Skeletal muscle tissue (tissue), 4 donors: ENCODE data around the gene ELK4. TPM values are rescaled to one million over a fixed set of nuclear protein-coding genes. Genes with fewer than 3 reads are reported as not detected.
"Not testable (repeated sequence)": the region's sequence is repeated elsewhere in the genome, so short reads cannot be mapped to it uniquely, and the experiment has no call there.

Source experiments
- H3K27ac ChIP-seq: one replicate; pipeline ENCODE4 v1.7.0; 2013; ENCODE audit warnings: mild to moderate bottlenecking, low read depth, low read length, inconsistent platforms
- H3K27me3 ChIP-seq, 3 donors: one replicate each; pipeline ENCODE4 v1.7.0; 2013; ENCODE audit warnings: low read length in 3 of 3; ENCODE audit not compliant: control insufficient read depth in 3 of 3, insufficient read depth in 3 of 3
- H3K36me3 ChIP-seq, 3 donors: one replicate each; pipeline ENCODE4 v1.7.0; 2013; ENCODE audit warnings: low read length in 3 of 3; ENCODE audit not compliant: control insufficient read depth in 3 of 3, insufficient read depth in 3 of 3
- H3K4me1 ChIP-seq, 3 donors: one replicate each; pipeline ENCODE4 v1.7.0; 2013; ENCODE audit warnings: low read length in 3 of 3, mild to moderate bottlenecking in 3 of 3; ENCODE audit not compliant: control insufficient read depth in 3 of 3, insufficient read depth in 3 of 3
- H3K4me3 ChIP-seq, 3 donors: one replicate each; pipeline ENCODE4 v1.7.0; 2013; ENCODE audit warnings: low read length in 3 of 3
- H3K9ac ChIP-seq, 3 donors: one replicate each; pipeline ENCODE4 v1.7.0; 2013; ENCODE audit warnings: low read length in 3 of 3, mild to moderate bottlenecking in 3 of 3, moderate library complexity in 2 of 3, low read depth in 1 of 3
- H3K9me3 ChIP-seq, 3 donors: one replicate each; pipeline ENCODE4 v1.7.0; 2013; ENCODE audit warnings: low read length in 3 of 3; ENCODE audit not compliant: control insufficient read depth in 3 of 3
- total RNA-seq: library from RNA; depleted of rRNA; stranded (reverse); fragments of >200 nt; gene quantifications from one replicate; pipeline ENCODE4 v1.2.3, GENCODE V29; 2014
- donor health status: Osteomylitis.

Gene ELK4
- total RNA-seq, 1 donor from 2014 or later: 13.6 TPM

DNA sequence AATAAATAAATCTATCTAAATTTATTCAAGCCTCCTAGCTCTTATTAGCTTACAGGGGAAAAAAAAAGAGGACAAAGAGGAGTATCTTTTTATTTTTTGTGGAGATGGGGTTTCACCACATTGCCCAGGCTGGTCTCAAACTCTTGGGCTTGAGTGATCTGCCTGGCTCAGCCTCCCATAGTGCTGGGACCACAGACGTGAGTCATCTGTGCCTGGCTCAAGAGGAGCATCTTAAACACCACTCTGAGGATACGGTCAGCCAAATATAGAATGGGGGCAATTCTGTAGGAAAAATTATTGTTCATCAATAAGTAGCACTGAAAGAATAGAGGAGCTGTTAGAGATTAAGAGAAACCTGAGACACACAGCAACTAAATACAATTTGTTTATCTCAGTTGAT, 24.4 kb upstream of the ELK4 start:
- peaks cover 5 to 12% (median 9%) of the 10 kb centered on the region in 3 donors for H3K4me1 ChIP-seq
- H3K9me3 ChIP-seq: no peaks in the 10 kb centered on the region
- peaks cover 0 to 4% (median 0%) of the 10 kb centered on the region in 3 donors for H3K27me3 ChIP-seq
- H3K36me3 ChIP-seq: peaks cover 0 to 2% (median 0%) of the 10 kb centered on the region in 3 donors
- no peak overlapping the region for H3K27ac ChIP-seq
- H3K4me3 ChIP-seq: no peak overlapping the region
- H3K9ac ChIP-seq: no peak overlapping the region

DNA sequence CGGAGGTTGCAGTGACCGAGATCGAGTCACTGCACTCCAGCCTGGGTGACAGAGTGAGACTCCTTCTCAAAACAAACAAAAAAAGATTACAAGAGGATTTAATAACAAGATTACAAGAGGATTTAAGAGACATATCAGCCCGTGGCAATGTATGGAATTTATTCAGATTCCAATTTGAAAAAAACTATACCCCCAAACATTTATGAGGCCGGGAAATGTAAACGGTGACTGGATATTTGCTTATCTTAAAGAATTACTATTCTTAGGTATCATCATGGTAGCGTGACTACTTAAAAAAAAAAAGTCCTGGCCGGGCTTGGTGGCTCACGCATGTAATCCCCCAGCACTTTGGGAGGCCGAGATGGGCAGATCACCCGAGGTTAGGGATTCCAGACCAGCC, 21.2 kb upstream of the ELK4 start:
- no peaks in the 10 kb centered on the region for H3K36me3 ChIP-seq
- peaks cover 10 to 14% (median 11%) of the 10 kb centered on the region in 3 donors for H3K4me1 ChIP-seq
- H3K9me3 ChIP-seq: no peaks in the 10 kb centered on the region
- no peak overlapping the region for H3K9ac ChIP-seq
- H3K27ac ChIP-seq: no peak overlapping the region
- H3K27me3 ChIP-seq: no peaks in the 10 kb centered on the region
- H3K4me3 ChIP-seq: no peak overlapping the region

DNA sequence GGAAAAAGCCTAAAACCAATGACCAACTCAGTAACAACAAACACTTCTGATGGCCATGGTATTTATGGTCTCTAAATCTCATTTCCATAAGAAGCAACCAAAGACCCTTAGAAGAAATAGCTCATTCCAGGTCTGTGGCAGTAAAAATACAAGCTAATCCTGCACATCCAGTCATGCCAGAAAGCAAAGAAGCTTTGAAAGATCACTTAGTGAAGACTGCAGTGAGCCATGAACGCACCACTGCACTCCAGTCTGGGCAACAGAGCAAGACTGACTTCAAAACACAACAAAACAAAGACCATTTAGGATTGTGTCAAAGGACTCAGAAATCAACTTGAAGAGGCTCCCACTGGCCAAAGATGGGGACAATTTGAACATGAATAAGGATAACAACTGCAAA, 18.4 kb upstream of the ELK4 start:
- H3K4me3 ChIP-seq: no peak overlapping the region
- peaks cover 14 to 18% (median 17%) of the 10 kb centered on the region in 3 donors for H3K4me1 ChIP-seq
- H3K36me3 ChIP-seq: no peaks in the 10 kb centered on the region
- no peak overlapping the region for H3K27ac ChIP-seq
- H3K9me3 ChIP-seq: no peaks in the 10 kb centered on the region
- no peaks in the 10 kb centered on the region for H3K27me3 ChIP-seq
- H3K9ac ChIP-seq: no peak overlapping the region

DNA sequence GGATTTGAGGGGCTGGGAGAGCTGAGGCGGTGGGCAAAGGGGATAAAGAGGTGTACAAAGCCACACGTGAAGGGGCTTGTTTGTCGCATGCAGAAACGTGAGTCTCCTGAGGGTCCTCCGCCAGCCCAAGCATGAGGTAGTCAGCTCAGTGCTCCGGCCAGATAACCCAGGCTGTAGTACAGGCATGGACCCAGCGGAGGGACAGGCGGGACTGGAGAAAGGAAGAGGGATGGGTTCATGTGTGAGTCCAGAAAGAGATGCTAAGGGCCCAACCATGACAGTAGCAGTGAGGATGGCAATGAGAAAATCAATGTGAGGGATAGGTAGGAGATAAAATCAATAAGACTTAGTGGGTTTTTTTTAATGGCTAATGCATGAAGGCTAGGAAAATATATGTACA, 13.7 kb upstream of the ELK4 start:
- H3K4me3 ChIP-seq: no peak overlapping the region
- no peaks in the 10 kb centered on the region for H3K27me3 ChIP-seq
- peaks cover 14 to 18% (median 17%) of the 10 kb centered on the region in 3 donors for H3K4me1 ChIP-seq
- no peak overlapping the region for H3K9ac ChIP-seq
- H3K9me3 ChIP-seq: no peaks in the 10 kb centered on the region
- no peaks in the 10 kb centered on the region for H3K36me3 ChIP-seq
- H3K27ac ChIP-seq: no peak overlapping the region

DNA sequence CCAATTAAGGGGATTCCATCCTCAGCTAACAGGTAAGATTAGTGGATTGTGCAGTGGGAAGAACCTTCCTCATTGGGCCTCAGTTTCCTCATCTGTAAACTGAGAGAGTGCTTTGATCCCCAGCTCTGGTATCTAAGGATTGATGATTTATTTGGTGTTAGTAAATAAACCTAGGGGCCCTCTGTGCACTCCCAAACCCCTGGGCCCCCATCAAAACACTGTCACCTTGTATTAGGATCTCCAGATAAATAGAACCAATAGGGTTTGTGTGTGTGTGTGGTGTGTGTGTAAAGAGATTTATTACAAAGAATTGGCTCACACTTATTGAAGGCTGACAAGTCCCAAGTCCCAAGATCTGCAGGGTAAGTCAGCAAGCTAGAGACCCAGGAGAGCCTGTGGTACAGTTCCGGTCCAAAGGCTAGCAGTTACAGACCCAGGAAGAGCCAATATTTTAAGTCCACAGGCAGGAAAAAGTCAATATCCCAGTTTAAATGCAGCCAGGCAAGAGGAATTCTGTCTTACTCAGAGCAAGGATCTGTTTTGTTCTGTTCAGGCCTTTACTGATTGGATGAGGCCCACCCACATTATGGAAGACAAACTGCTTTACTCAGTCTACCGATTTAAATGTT, 11.0 kb upstream of the ELK4 start:
- H3K4me1 ChIP-seq: peaks cover 2 to 6% (median 6%) of the 10 kb centered on the region in 3 donors
- H3K9ac ChIP-seq: no peak overlapping the region
- no peaks in the 10 kb centered on the region for H3K27me3 ChIP-seq
- H3K4me3 ChIP-seq: no peak overlapping the region
- H3K36me3 ChIP-seq: no peaks in the 10 kb centered on the region
- no peak overlapping the region for H3K27ac ChIP-seq
- no peaks in the 10 kb centered on the region for H3K9me3 ChIP-seq

DNA sequence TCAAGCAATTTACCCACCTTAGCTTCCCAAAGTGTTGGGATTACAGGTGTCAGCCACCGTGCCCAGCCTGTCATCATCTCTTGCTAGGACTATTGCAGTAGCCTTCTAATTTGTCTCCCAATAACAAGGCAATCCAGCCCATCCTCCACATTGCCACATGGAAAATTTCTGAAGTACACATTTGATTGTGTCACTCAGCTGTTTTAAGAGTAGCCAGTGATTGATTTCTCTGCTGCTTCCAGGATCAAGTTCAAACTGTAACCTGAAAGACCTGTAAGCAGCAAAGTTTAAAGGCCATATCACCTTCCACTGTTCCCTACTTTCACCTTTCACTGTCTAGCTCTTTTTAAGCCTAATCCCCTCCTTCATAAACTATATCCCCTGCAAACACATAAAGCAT, 7.8 kb upstream of the ELK4 start:
- H3K27me3 ChIP-seq: no peaks in the 10 kb centered on the region
- no peak overlapping the region for H3K4me3 ChIP-seq
- H3K27ac ChIP-seq: no peak overlapping the region
- no peak overlapping the region for H3K9ac ChIP-seq
- peaks cover 0 to 6% (median 0%) of the 10 kb centered on the region in 3 donors for H3K4me1 ChIP-seq
- H3K9me3 ChIP-seq: no peaks in the 10 kb centered on the region
- no peaks in the 10 kb centered on the region for H3K36me3 ChIP-seq

DNA sequence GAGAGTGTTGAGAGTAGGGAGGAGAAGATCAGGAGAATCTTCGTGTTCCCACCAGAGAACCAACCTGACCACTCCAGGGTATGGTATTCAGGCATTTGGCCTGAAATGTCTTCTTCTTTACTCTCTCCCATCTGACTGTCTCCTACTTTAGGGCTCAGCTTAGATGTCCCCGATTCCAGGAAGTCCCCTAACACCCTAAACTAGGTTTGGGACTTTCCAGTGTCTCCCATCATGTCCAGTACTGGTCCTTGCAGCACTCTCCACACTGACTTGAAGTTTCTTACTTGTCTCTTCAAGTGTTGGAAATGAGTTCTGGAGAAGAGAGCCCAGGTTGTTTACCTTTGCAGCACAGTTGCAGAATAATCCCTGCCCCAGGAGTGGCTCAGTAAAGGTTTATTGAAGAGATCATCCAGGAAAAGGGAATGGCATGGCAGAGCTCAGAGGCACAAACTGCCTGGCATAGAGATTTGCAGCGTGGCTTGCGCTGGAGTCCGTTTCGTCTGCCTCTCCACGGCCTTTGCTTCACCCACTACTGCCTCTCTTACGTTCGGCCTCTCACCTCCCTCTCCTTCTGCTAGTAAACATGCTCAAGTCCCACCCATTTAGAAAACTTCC, 6.2 kb upstream of the ELK4 start:
- Histone ChIP-seq H3K9ac (no peak overlapping the region), H3K27me3 (no peaks in the 10 kb centered on the region), H3K4me3 (no peak overlapping the region), H3K36me3 (no peaks in the 10 kb centered on the region), H3K27ac (no peak overlapping the region), H3K4me1 (peaks cover 2 to 8% (median 5%) of the 10 kb centered on the region in 3 donors), H3K9me3 (no peaks in the 10 kb centered on the region)

DNA sequence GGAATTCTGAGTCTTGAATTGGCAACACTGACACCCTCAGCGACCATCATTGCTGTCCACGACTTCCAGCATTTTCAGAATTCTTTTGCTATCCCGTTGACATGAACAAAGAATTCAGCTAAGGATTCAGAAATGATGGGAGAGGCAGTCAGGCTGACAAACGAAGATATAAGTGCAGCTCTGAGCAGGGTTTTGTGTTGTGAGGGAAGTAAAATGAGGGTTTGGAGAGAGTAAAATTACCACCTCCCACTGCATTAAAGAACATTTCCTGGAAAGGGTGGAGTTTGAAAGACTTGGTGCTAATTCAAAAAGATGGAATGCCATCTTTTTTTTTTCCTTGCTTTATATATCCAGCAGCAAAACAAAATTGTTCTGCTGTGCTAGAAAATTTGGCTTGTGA, 4.9 kb upstream of the ELK4 start:
- H3K27me3 ChIP-seq: no peaks in the 10 kb centered on the region
- H3K9me3 ChIP-seq: no peaks in the 10 kb centered on the region
- H3K36me3 ChIP-seq: no peaks in the 10 kb centered on the region
- peaks cover 5 to 16% (median 15%) of the 10 kb centered on the region in 3 donors for H3K4me1 ChIP-seq
- peak overlapping the region; percentile 9 for H3K27ac ChIP-seq
- no peak overlapping the region for H3K9ac ChIP-seq
- no peak overlapping the region for H3K4me3 ChIP-seq

DNA sequence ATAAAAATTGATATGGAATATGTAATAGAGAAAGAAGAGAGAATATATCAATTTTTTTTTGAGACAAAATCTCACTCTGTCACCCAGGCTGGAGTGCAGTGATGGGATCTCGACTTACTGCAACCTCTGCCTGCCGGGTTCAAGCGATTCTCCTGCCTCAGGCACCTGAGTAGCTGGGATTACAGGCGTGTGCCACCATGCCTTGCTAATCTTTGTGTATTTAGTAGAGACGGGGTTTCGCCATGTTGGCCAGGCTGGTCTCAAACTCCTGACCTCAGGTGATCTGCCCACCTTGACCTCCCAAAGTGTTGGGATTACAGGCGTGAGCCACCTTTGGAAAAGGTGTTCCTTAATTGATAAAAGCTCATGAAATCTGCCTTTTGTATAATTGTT, 4.3 kb upstream of the ELK4 start:
- not testable (repeated sequence) for H3K27ac ChIP-seq, H3K9ac ChIP-seq

DNA sequence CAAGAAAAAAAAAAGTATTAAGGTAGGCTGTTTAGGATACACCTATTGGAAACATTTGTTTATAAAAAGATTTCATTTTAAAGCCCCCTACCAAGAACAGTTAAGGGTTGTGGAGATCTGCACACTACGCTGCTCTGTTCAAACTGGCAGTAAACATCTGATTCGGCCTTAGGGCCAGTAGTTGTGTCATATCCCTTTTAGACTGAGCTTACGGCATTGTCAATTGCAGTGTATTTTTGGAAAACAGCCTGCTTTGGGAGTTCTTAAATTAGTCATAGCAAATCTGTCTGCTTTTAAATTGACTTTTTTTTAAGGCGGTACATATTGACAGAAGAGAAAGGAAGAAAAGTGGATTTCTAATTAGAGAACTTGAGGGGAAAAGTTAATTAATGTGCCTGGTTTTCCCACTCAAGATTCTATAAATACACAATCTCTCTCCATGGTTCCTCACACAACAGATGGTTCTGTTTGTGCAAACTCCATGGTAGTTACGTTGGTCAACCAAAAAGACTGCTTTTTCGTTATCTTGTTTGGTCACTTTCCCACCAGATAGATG, 1.7 kb upstream of the ELK4 start:
- no peaks in the 10 kb centered on the region for H3K27me3 ChIP-seq
- H3K27ac ChIP-seq: peak overlapping the region; percentile 96
- peaks cover 9 to 31% (median 25%) of the 10 kb centered on the region in 3 donors for H3K4me1 ChIP-seq
- H3K36me3 ChIP-seq: no peaks in the 10 kb centered on the region
- no peaks in the 10 kb centered on the region for H3K9me3 ChIP-seq
- H3K4me3 ChIP-seq: no peak overlapping the region
- H3K9ac ChIP-seq: peak overlapping the region; percentile 4 to 94 (median 65)

More for the DNA sequence above, 4.3 kb upstream of the ELK4 start:
- H3K36me3 ChIP-seq, H3K27me3 ChIP-seq, H3K4me3 ChIP-seq, H3K9me3 ChIP-seq: not testable (repeated sequence)
- peaks cover 5 to 16% (median 15%) of the 10 kb centered on the region in 3 donors for H3K4me1 ChIP-seq
